H1 (cell line): ENCODE results near the gene ABCF3. TPM values are rescaled to one million over a fixed set of nuclear protein-coding genes. Genes with fewer than 3 reads are reported as not detected.

Experiments
- GTF2F1 ChIP-seq: IDR thresholded peaks from 2 replicates; pipeline ENCODE4 v1.6.1; 2012; ENCODE audit warnings: low read depth, low read length, improper control_type of control experiment, borderline replicate concordance
- polyA plus RNA-seq, 7 experiments: library from polyadenylated mRNA; depleted of rRNA in 3 of 7; stranded (reverse) in 5 of 7; unstranded in 2 of 7; fragments of >200 nt in 5 of 7; fragments of 200-250 nt in 2 of 7; gene quantifications; 1 replicate in 5 of 7; 2 replicates in 1 of 7; 4 replicates in 1 of 7; pipeline versions ENCODE4 v1.2.1 to v1.2.3, GENCODE V29; 2011 to 2013; ENCODE audit warnings: missing spikeins in 2 of 7, mixed read lengths in 2 of 7
- total RNA-seq: library from RNA; stranded (reverse); fragmentation: NEBNext Ultra II Directional; extraction: Animal tissue kit (Norgen Biotek cat#: 25700); gene quantifications from 2 replicates; pipeline ENCODE4 v1.2.1, GENCODE V29; 2021

Gene ABCF3
- total and polyA plus RNA-seq, 2 of the 8 experiments (the other 6 are each of a cell fraction or from before 2014, with no cell fraction given) = 51.6 to 57.8 TPM

DNA sequence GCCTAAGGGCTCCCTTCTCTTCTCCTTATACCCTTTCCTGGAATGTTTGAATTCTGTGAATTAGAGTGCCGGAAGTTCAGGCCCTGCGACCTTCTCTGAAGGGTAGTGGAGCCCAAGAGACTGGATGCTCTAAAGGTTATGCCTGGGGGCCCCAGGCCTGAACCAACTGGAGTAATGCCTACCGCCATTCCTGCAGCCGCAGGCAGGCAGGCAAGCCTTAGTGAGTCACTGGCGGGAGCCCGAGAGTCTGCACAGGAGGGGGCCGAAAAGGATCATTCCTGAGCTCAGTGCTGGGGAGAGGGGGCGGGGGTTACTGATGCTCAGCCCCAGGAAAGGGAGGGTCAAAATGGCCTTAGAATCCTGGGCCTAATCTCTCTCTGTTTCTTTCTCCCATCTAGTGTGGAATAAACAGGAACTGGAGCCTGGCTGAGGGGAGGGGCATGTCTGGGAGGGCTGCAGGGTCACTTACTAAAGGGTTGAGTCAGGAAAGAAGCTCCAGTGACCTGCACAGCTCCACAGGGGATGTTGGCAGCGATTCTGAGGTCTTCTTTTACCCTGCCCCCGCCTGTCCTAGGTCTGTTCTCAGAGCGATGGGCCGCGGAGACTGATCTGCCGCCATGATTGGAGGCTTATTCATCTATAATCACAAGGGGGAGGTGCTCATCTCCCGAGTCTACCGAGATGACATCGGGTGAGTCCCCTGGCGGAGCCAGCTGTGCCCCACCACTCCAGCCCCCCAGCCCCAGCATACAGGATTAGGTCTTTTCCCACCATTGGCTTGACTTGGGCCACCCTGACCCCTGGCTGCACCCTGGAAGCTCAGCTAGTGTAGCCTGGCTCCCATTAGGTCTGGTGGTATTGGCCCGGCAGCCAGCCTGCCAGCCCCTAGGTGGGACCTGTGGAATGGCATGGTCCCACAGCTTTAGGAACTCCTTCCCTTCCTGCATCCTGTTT lies 9.3 kb upstream of the ABCF3 start (continued):
- TF ChIP-seq GTF2F1 = no peak
- TF ChIP-seq, all 59 proteins: peak for 14
